Esophagus muscularis mucosa (tissue), 4 donors: ENCODE data around the gene TCP11. TPM values are rescaled to one million over a fixed set of nuclear protein-coding genes. Genes with fewer than 3 reads are reported as not detected.

Experiments used
- DNase-seq: peaks from one replicate; pipeline ENCODE4 v3.0.0-alpha.2; 2017; ENCODE audit errors: extremely low spot score
- H3K27ac ChIP-seq, 4 donors: fragments of 200-600 bp; sonication (generic); replicated peaks in 1 of 4; 1 replicate in 3 of 4; 2 replicates in 1 of 4; pipeline ENCODE4 v1.5.1; 2016 to 2019; ENCODE audit warnings: mild to moderate bottlenecking in 1 of 4
- H3K27me3 ChIP-seq, 4 donors: fragments of 200-600 bp; sonication (generic); one replicate each; pipeline versions ENCODE4 v1.5.1 to v1.6.0; 2016 to 2019
- H3K36me3 ChIP-seq, 4 donors: fragments of 200-600 bp; sonication (generic); one replicate each; pipeline ENCODE4 v1.5.1; 2016 to 2019
- H3K4me1 ChIP-seq, 4 donors: fragments of 200-600 bp; sonication (generic); one replicate each; pipeline ENCODE4 v1.5.1; 2016 to 2019
- H3K4me3 ChIP-seq, 4 donors: fragments of 200-600 bp; sonication (generic); 1 replicate in 2 of 4; 2 replicates in 2 of 4; pipeline ENCODE4 v1.5.1; 2016 to 2019; ENCODE audit warnings: mild to moderate bottlenecking in 4 of 4, moderate library complexity in 1 of 4
- H3K9me3 ChIP-seq, 4 donors: fragments of 200-600 bp; sonication (generic); 1 replicate in 3 of 4; 2 replicates in 1 of 4; pipeline ENCODE4 v1.5.1; 2016 to 2019
- EP300 ChIP-seq: sonication (generic); formaldehyde crosslinking; IDR thresholded peaks from one replicate; pipeline ENCODE4 v1.6.1; 2017; ENCODE audit warnings: antibody characterized with exemption
- POLR2A ChIP-seq: fragments of 450-650 bp; IDR thresholded peaks from one replicate; pipeline ENCODE4 v1.6.1; 2017; ENCODE audit warnings: antibody characterized with exemption, moderate library complexity, mild to moderate bottlenecking, low read depth
- POLR2AphosphoS5 ChIP-seq, 2 donors: sonication (generic); formaldehyde crosslinking; IDR thresholded peaks; one replicate each; pipeline ENCODE4 v1.6.1; 2017; ENCODE audit warnings: antibody characterized with exemption in 2 of 2
- WGBS: methylation state at CpG from one replicate; pipeline ENCODE4 v1.1.5; 2018; 5-methylcytosine and 5-hydroxymethylcytosine counted together
- intact Hi-C: fragments of 100-400 bp; cut with DNase I; formaldehyde crosslinking; loops from one replicate; pipeline ENCODE4 v1.15.1; 2023
- total RNA-seq, 4 donors: library from RNA; depleted of rRNA; stranded (reverse); fragments of >200 nt; gene quantifications; one replicate each; pipeline versions ENCODE4 v1.1.0 to v1.2.1, GENCODE V29; 2016
- TF ChIP-seq, protein P1 (sequence below), 3 experiments: fragments of 200-600 bp in 2 of 3; fragments of 450-650 bp in 1 of 3; sonication (generic) in 2 of 3; IDR thresholded peaks; one replicate each; pipeline ENCODE4 v1.5.1; 2017 to 2019; ENCODE audit warnings: antibody characterized with exemption in 3 of 3, mild to moderate bottlenecking in 2 of 3, moderate library complexity in 1 of 3

Gene TCP11
- total RNA-seq, 4 donors from 2014 or later: 0.75 to 1.1 (median 0.83) TPM; not detected in 1

DNA sequence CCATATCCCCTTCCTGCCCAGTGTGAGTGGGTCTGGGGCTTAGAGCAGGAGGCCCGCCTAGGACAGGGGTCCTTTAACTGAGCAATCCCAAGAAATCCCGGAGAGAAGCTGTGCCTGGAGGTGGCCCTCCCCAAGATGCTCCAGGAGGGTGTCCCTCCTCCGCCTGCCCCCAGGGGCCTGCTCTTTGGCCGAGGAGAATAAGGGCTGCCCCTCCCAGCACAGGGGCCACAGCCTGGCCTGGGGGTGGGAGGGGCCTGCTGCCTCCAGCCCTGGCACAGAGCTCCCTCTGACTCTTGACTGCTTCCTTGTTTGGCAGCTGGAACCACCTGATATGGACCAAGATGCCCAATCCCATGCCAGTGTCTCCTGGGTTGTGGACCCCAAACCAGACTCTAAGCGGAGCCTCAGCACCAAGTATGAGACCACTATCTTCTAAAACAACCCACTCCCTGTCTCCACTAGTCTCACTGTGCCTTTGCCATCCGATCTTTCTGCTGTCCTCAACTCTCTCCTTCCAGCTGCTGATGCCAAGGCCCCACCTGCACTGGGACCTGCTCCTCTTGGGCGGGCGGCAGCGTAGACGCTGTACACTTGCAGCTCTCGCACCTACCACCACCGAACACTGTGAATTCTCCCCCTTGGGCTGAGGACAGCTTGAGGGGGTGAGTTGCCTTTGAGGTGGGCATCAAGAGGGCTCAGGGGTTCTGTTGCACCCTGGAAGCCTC is 54.3 kb downstream of the TCP11 start:
- H3K27ac ChIP-seq: peak overlapping the region; percentile 50 to 77 (median 69)
- no peak for DNase-seq
- no peak overlapping the region for H3K4me3 ChIP-seq
- no peaks in the 10 kb centered on the region for H3K9me3 ChIP-seq
- H3K36me3 ChIP-seq: peaks cover 74 to 98% (median 91%) of the 10 kb centered on the region in 4 donors
- TF ChIP-seq POLR2AphosphoS5 (IDR thresholded peaks at IDR 0.05) (no peak), EP300 (no peak), POLR2A (no peak)
- TF ChIP-seq, protein P1, sequence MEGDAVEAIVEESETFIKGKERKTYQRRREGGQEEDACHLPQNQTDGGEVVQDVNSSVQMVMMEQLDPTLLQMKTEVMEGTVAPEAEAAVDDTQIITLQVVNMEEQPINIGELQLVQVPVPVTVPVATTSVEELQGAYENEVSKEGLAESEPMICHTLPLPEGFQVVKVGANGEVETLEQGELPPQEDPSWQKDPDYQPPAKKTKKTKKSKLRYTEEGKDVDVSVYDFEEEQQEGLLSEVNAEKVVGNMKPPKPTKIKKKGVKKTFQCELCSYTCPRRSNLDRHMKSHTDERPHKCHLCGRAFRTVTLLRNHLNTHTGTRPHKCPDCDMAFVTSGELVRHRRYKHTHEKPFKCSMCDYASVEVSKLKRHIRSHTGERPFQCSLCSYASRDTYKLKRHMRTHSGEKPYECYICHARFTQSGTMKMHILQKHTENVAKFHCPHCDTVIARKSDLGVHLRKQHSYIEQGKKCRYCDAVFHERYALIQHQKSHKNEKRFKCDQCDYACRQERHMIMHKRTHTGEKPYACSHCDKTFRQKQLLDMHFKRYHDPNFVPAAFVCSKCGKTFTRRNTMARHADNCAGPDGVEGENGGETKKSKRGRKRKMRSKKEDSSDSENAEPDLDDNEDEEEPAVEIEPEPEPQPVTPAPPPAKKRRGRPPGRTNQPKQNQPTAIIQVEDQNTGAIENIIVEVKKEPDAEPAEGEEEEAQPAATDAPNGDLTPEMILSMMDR (IDR thresholded peaks at IDR 0.05): no peak
- intact Hi-C loops: no loop called here
- WGBS: 93% methylated on average over 6 of the region's 12 CpGs
- H3K4me1 ChIP-seq: peaks cover 20 to 96% (median 87%) of the 10 kb centered on the region in 4 donors
- H3K27me3 ChIP-seq: no peaks in the 10 kb centered on the region

DNA sequence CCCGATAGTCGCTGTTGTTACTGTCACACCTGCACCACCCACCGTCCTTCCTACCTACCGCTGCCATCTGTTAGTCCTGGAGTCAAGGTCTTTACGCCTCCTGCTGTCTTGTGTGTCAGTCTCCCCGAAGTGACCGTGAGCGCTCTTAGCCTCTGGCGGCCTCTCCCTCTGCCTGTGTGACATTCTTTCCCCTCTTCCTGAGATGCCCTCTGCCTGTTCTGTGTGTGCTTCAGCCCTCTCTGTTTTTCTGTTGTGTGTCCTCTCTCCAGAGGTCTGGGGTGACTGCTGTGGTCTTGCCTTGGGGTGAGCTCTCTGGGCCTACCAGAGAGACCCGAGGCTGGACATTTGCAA is 54.9 kb downstream of the TCP11 start:
- no peaks in the 10 kb centered on the region for H3K9me3 ChIP-seq
- intact Hi-C loops: no loop called here
- TF ChIP-seq, protein P1 (IDR thresholded peaks at IDR 0.05): no peak
- no peak for TF ChIP-seq POLR2AphosphoS5 (IDR thresholded peaks at IDR 0.05)
- no peak for TF ChIP-seq EP300
- TF ChIP-seq POLR2A: no peak
- H3K4me3 ChIP-seq: no peak overlapping the region
- no peaks in the 10 kb centered on the region for H3K27me3 ChIP-seq
- no peak for DNase-seq
- peaks cover 77 to 100% (median 96%) of the 10 kb centered on the region in 4 donors for H3K36me3 ChIP-seq
- H3K4me1 ChIP-seq: peaks cover 23 to 96% (median 87%) of the 10 kb centered on the region in 4 donors
- H3K27ac ChIP-seq: peak overlapping the region; percentile 50 to 77 (median 69)
- 89% methylated on average over 10 of the region's 10 CpGs for WGBS

DNA sequence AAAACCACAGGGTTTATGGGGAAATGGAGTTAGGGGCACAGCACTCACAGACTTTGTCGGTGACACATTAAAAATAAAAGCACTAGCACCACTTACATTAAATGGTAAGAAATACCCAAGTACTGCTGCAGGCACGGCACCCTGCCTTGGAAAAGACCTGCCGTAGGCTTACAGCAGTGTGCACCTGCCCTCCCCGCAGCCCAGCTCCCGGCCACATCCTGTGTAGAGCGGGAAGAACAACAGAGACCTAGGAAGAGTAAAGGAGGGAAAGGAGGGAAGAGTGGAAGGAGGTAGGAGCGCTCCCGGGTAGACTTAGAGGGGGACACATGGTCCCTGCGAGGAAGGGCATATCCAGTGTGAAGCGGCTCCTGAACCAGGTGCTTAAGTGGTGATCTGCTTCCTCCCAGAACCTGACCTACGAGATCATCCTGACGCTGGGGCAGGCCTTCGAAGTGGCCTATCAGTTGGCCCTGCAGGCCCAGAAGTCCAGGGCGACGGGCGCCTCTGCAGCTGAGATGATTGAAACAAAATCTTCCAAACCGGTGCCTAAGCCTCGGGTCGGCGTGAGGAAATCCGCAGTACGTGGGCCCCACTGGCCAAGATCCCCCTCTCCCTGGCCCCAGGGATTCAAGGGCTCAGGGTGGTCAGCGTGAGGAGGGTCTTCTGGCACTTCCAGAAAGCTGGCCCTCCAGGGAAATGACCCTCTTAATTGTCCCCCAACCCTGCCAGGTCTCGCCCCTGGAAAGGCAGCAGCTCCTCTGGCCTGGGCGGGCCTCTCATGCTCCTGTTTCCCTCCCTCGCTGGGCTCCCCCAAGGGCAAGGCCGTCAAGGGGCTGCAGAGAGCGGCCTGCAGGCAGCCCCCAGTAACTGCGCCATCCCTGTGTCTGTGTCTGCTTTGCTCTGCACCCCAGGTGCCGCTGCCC is 55.5 kb downstream of the TCP11 start:
- H3K9me3 ChIP-seq: no peaks in the 10 kb centered on the region
- peak overlapping the region; percentile 50 to 77 (median 69) for H3K27ac ChIP-seq
- peaks cover 28 to 96% (median 87%) of the 10 kb centered on the region in 4 donors for H3K4me1 ChIP-seq
- TF ChIP-seq, protein P1 (IDR thresholded peaks at IDR 0.05): no peak
- TF ChIP-seq POLR2A (no peak), POLR2AphosphoS5 (IDR thresholded peaks at IDR 0.05) (no peak), EP300 (no peak)
- DNase-seq: no peak
- 91% methylated on average over 28 of the region's 30 CpGs for WGBS
- intact Hi-C loops: no loop called here
- no peak overlapping the region for H3K4me3 ChIP-seq
- no peaks in the 10 kb centered on the region for H3K27me3 ChIP-seq
- peaks cover 84 to 100% (median 100%) of the 10 kb centered on the region in 4 donors for H3K36me3 ChIP-seq

DNA sequence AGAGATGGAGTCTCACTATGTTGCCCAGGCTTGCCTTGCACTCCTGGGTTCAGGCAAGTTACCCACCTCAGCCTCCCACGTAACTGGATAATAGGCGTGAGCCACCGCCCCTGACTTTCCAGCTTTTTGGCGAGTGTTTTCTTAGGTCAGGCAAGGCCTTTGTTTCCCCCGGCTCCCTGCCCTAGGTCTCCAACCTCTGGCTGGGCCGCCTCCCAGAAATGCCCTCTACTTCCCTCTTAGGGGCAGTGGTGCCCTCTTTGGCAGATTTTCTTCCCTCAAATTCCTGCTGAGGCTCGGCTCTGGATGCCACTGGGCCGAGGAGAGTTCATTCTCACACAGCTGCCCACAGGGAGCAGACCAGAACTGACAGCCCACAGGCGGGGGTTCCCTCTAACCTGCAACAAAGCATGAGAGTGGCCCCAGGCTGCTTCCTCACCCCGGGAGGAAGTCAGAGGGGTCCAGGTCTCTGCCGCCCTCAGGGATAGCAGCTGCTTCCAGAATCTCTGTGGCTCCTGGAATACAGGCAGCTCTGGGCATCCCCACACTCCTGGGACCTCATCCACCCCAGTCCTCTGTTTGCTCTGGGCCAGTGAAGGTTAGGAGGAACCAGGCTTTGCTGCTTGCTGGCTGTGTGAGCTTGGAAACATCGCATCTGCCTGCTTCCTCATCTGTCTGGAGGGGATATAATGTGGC is 56.5 kb downstream of the TCP11 start:
- no peak overlapping the region for H3K4me3 ChIP-seq
- H3K9me3 ChIP-seq: no peaks in the 10 kb centered on the region
- peaks cover 93 to 100% (median 100%) of the 10 kb centered on the region in 4 donors for H3K36me3 ChIP-seq
- peak overlapping the region; percentile 59 to 77 (median 70) for H3K27ac ChIP-seq
- intact Hi-C loops: no loop called here
- WGBS: 90% methylated on average over 10 of the region's 12 CpGs
- peaks cover 24 to 94% (median 86%) of the 10 kb centered on the region in 4 donors for H3K4me1 ChIP-seq
- no peak for DNase-seq
- TF ChIP-seq POLR2AphosphoS5 (IDR thresholded peaks at IDR 0.05): no peak
- no peak for TF ChIP-seq POLR2A
- TF ChIP-seq, protein P1 (IDR thresholded peaks at IDR 0.05): no peak
- TF ChIP-seq EP300: no peak
- H3K27me3 ChIP-seq: no peaks in the 10 kb centered on the region
